SU-DHL-6 (cell line): ENCODE measurements around the gene CATSPER3.

ENCODE experiments used
- H2AFZ ChIP-seq: fragments of 200-600 bp; sonication (generic); 2 replicates; pipeline ENCODE4 v1.6.1; 2014; ENCODE audit warnings: low read depth, mild to moderate bottlenecking, moderate library complexity, mixed read lengths, antibody characterized with exemption, low read length; ENCODE audit not compliant: severe bottlenecking
- H3F3A ChIP-seq: fragments of 200-600 bp; shearing (Covaris generic); 2 replicates; pipeline ENCODE4 v1.6.0; 2016; ENCODE audit warnings: antibody characterized with exemption, mild to moderate bottlenecking; ENCODE audit not compliant: insufficient read depth
- H3K27ac ChIP-seq: fragments of 200-600 bp; sonication (generic); 2 replicates; pipeline ENCODE4 v1.5.1; 2016; ENCODE audit warnings: low read depth, mild to moderate bottlenecking, low read length, moderate library complexity, mixed read lengths
- H3K27me3 ChIP-seq: fragments of 200-600 bp; sonication (generic), shearing (Covaris generic); 2 replicates; pipeline ENCODE4 v1.6.0; 2014; ENCODE audit warnings: mild to moderate bottlenecking, low read length
- H3K36me3 ChIP-seq: fragments of 200-600 bp; sonication (generic); 2 replicates; pipeline ENCODE4 v1.6.1; 2014; ENCODE audit warnings: mild to moderate bottlenecking, low read length, mixed read lengths
- H3K4me2 ChIP-seq: fragments of 300-600, 200-600 bp; shearing (Covaris generic), sonication (generic); 2 replicates; pipeline ENCODE4 v1.6.0; 2014; ENCODE audit warnings: low read length, low read depth, mild to moderate bottlenecking; ENCODE audit not compliant: poor library complexity, severe bottlenecking
- H3K4me3 ChIP-seq: fragments of 200-600 bp; sonication (generic); 2 replicates; pipeline ENCODE4 v1.5.1; 2014; ENCODE audit warnings: antibody characterized with exemption, low read length, mild to moderate bottlenecking, mixed read lengths; ENCODE audit not compliant: insufficient read depth, poor library complexity, severe bottlenecking
- H3K79me2 ChIP-seq: fragments of 200-600 bp; sonication (generic); 2 replicates; pipeline ENCODE4 v1.6.1; 2014; ENCODE audit warnings: mild to moderate bottlenecking, low read length, moderate library complexity; ENCODE audit not compliant: insufficient read depth
- H3K9ac ChIP-seq: fragments of 200-600 bp; sonication (generic); 2 replicates; pipeline ENCODE4 v1.7.0; 2014; ENCODE audit warnings: mild to moderate bottlenecking, low read length
- H3K9me2 ChIP-seq: fragments of 200-600 bp; sonication (generic); replicated peaks from 2 replicates; pipeline ENCODE4 v1.6.1; 2014; ENCODE audit warnings: low read length; ENCODE audit not compliant: insufficient read depth
- H3K9me3 ChIP-seq: fragments of 200-600 bp; sonication (generic); 2 replicates; pipeline ENCODE4 v1.6.1; 2014; ENCODE audit warnings: low read length, mixed read lengths; ENCODE audit not compliant: insufficient read depth
- H4K20me1 ChIP-seq: fragments of 200-600 bp; sonication (generic); 2 replicates; pipeline ENCODE4 v1.6.1; 2014; ENCODE audit warnings: low read depth, mild to moderate bottlenecking, antibody characterized with exemption, low read length, moderate library complexity, mixed read lengths
- CTCF ChIP-seq: fragments of 200-600 bp; sonication (generic); IDR thresholded peaks from one replicate; pipeline ENCODE4 v1.5.1; 2017; ENCODE audit warnings: antibody characterized with exemption, mild to moderate bottlenecking, low read length, moderate library complexity; ENCODE audit not compliant: insufficient read depth, poor library complexity, severe bottlenecking
- EZH2phosphoT487 ChIP-seq: fragments of 200-600 bp; sonication (generic), shearing (Covaris generic); conservative IDR thresholded peaks from 2 replicates; pipeline ENCODE4 v1.6.1; 2018; ENCODE audit warnings: mild to moderate bottlenecking, antibody characterized with exemption, low read length, moderate library complexity, mixed read lengths

The CATSPER3 gene

GRCh38 chr5:135012951-135013391 lies 45.3 kb downstream of the CATSPER3 start:
- Histone ChIP-seq H3F3A (no peaks in the 10 kb centered on the region), H3K36me3 (no peaks in the 10 kb centered on the region), H3K79me2 (no peaks in the 10 kb centered on the region), H3K27ac (no peak overlapping the region), H4K20me1 (no peaks in the 10 kb centered on the region), H2AFZ (no peak overlapping the region), H3K4me3 (no peak overlapping the region), H3K27me3 (no peaks in the 10 kb centered on the region), H3K9ac (no peak overlapping the region), H3K4me2 (no peak overlapping the region), H3K9me2 (no peaks in the 10 kb centered on the region), H3K9me3 (no peaks in the 10 kb centered on the region)
- no peak for TF ChIP-seq CTCF
- TF ChIP-seq EZH2phosphoT487, result no peak

GRCh38 chr5:135013445-135013844 lies 45.7 kb downstream of the CATSPER3 start:
- H3K4me2 ChIP-seq, result no peak overlapping the region
- TF ChIP-seq EZH2phosphoT487 (no peak), CTCF (no peak)
- H3K27me3 ChIP-seq, result no peaks in the 10 kb centered on the region
- H2AFZ ChIP-seq, result no peak overlapping the region
- H3K4me3 ChIP-seq, result no peak overlapping the region
- H3F3A ChIP-seq, result no peaks in the 10 kb centered on the region
- no peak overlapping the region for H3K9ac ChIP-seq
- no peaks in the 10 kb centered on the region for H4K20me1 ChIP-seq
- H3K27ac ChIP-seq, result no peak overlapping the region
- H3K9me2 ChIP-seq, result no peaks in the 10 kb centered on the region
- H3K79me2 ChIP-seq, result no peaks in the 10 kb centered on the region
- H3K36me3 ChIP-seq, result no peaks in the 10 kb centered on the region
- H3K9me3 ChIP-seq, result no peaks in the 10 kb centered on the region

DNA sequence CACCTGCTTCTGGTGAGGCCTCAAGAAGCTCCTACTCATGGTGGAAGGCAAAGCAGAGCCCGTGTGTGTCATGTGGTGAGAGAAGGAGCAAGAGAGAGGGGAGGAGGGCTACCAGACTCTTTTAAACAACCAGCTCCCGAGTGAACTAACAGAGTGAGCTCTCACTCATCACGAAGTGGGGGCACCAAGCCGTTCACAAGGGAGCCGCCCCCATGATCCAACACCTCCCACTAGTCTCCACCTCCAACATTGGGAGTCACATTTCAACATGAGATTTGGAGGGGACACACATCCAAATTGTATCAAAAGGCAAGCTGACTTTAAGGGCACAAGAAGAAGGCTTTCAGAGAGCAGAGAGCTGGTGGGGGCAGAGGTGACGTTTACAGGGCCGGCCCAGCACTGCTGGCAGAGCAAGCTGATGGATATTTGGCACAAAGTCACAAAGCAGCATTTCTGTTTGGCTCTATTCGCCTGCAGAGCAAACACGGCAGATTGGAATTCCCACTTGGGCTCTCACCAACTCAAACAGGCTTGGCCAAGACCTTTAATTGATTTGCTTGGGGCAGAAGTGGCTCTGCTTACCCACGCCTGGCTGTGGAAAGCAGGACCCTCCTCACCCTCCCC lies 46.4 kb downstream of the CATSPER3 start:
- H3K9ac ChIP-seq, result no peak overlapping the region
- H3K4me3 ChIP-seq, result no peak overlapping the region
- no peaks in the 10 kb centered on the region for H4K20me1 ChIP-seq
- H3K27ac ChIP-seq, result no peak overlapping the region
- H2AFZ ChIP-seq, result no peak overlapping the region
- no peaks in the 10 kb centered on the region for H3K9me3 ChIP-seq
- no peaks in the 10 kb centered on the region for H3F3A ChIP-seq
- no peaks in the 10 kb centered on the region for H3K36me3 ChIP-seq
- no peaks in the 10 kb centered on the region for H3K79me2 ChIP-seq
- H3K4me2 ChIP-seq, result no peak overlapping the region
- H3K9me2 ChIP-seq, result no peaks in the 10 kb centered on the region
- TF ChIP-seq CTCF (no peak), EZH2phosphoT487 (no peak)
- no peaks in the 10 kb centered on the region for H3K27me3 ChIP-seq
